Stimulated activated CD4-positive, alpha-beta T cell treated with anti-CD3 and anti-CD28 coated beads, TNF-alpha, amount 100 ng/mL, for 1 hour (primary cell): Measurements from ENCODE around the gene NECTIN3.

Source experiments
- DNase-seq, 3 donors: peaks; one replicate each; pipeline ENCODE4 v3.0.0-alpha.2; 2020; ENCODE audit warnings: low read depth in 3 of 3, low spot score in 1 of 3

NECTIN3 gene

GRCh38 chr3:111071257-111072030 is at the start of gene NECTIN3:
NECTIN3 (plus strand) TSS chr3:111071816; CDS start chr3:111072018, 202 bp downstream.
- DNase-seq = peak; percentile 57 to 69 (median 65)

- DNase-seq = no peak
These were observed 43.7 kb upstream of the NECTIN3 start for GRCh38 chr3:111027868-111028267.

GRCh38 chr3:111031538-111031937 is 40.1 kb upstream of the NECTIN3 start:
- DNase-seq = no peak

GRCh38 chr3:111032677-111033076 is 38.9 kb upstream of the NECTIN3 start:
- no peak for DNase-seq

- no peak for DNase-seq
These were observed 38.1 kb upstream of the NECTIN3 start for GRCh38 chr3:111033470-111034050.

- DNase-seq = no peak
These were observed 36.3 kb upstream of the NECTIN3 start for GRCh38 chr3:111035316-111035715.

GRCh38 chr3:111035902-111036301 is 35.7 kb upstream of the NECTIN3 start:
- no peak for DNase-seq

- no peak for DNase-seq
These were observed 30.7 kb upstream of the NECTIN3 start for GRCh38 chr3:111040959-111041358.

- no peak for DNase-seq
These were observed 26.1 kb upstream of the NECTIN3 start for GRCh38 chr3:111045564-111045963.

GRCh38 chr3:111047042-111047441 is 24.6 kb upstream of the NECTIN3 start:
- DNase-seq = no peak

GRCh38 chr3:111047812-111048435 is 23.7 kb upstream of the NECTIN3 start:
- DNase-seq = no peak

- no peak for DNase-seq
These were observed 20.3 kb upstream of the NECTIN3 start for GRCh38 chr3:111051354-111051753.

GRCh38 chr3:111068574-111068973 is 3.0 kb upstream of the NECTIN3 start:
- DNase-seq = no peak

- DNase-seq = no peak
These were observed 1.4 kb upstream of the NECTIN3 start for GRCh38 chr3:111069974-111070771.

- DNase-seq = no peak
These were observed 802 bp upstream of the NECTIN3 start for GRCh38 chr3:111070772-111071256.

- DNase-seq = no peak
These were observed 660 bp downstream of the NECTIN3 start for GRCh38 chr3:111072031-111072921.

- no peak for DNase-seq
These were observed 1.6 kb downstream of the NECTIN3 start for GRCh38 chr3:111073218-111073617.

- no peak for DNase-seq
These were observed 5.1 kb downstream of the NECTIN3 start for GRCh38 chr3:111076732-111077131.

- no peak for DNase-seq
These were observed 5.8 kb downstream of the NECTIN3 start for GRCh38 chr3:111077369-111077768.

GRCh38 chr3:111080413-111080812 is 8.8 kb downstream of the NECTIN3 start:
- no peak for DNase-seq
